ENCODE measurements around the gene GFOD1.
"Not testable (repeated sequence)": the region's sequence is repeated elsewhere in the genome, so short reads cannot be mapped to it uniquely, and the experiment has no call there.

Gene GFOD1

GRCh38 chr6:13348334-13349113 lies 138.9 kb downstream of the GFOD1 start:
- no peak for DNase-seq

DNA sequence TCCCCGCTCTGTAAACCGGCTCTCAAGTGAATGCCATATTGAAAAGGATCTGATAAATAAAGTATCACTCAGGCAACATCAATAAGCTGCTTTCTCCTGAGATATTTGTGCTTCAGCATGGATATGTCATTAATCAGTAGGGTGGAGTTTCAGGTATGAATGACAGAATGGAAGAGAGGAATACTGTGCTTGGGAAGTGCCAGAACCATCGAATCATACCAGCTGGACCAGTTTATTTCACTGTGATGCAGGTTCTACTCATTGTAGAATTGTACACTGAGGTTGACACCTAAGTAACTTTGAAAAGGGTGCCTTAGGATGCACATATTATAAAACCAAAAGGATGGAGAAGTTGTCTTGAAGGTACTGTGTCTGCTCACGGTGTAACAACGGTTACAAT lies 141.2 kb downstream of the GFOD1 start:
- no peak for DNase-seq

DNA sequence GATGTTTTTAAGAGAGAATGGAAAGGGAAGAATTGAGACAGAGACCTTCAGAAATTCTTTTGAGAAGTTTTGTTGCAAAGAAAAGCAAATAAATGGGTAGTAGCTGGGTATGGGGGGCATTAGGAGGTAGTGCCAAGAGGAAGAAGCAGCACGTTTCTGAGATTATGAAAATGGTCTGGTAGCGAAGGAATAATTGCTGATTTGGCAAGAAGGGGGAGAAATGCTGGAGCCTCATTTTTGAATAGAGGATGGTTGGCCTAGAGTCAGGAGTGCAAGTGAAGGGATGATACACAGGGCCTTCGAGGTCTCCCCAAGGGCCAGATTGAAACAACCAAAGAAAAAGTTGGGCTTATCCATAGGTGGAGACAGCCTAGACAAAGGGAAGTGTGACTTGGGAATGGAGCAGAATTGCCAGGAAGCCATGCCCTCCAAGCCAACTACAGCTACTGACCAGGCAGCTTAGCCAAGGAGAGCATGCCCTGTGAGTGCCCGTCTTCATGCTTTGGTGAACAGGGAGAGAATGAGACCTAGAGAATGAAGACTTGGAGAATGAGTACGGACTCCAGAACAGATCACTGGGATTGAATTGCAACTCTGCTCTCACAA lies 144.9 kb downstream of the GFOD1 start:
- DNase-seq, result no peak

GRCh38 chr6:13339863-13340630 lies 147.4 kb downstream of the GFOD1 start:
- DNase-seq, result no peak

DNA sequence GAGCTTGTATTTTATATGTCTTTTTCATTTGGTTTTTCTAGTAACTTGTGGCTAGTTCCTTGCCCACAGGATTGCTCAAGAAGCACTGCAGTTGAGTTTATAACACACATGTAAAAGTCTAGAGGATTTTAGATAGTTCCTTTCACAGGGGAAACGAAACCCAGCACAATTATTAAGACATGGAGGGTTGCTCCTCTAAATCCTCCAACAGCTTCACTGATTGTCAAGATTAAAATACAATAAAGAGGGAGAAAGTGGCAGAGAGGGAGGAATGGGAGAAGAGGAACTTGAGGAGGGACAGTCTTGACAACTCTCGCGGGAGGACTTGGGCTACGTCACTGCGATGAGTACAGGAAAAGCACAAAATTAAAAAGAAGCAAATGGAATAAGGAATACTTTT lies 149.4 kb downstream of the GFOD1 start:
- DNase-seq, result no peak

- peak; percentile 53 for DNase-seq
Measured at GRCh38 chr6:13336553-13336952, 150.8 kb downstream of the GFOD1 start.

DNA sequence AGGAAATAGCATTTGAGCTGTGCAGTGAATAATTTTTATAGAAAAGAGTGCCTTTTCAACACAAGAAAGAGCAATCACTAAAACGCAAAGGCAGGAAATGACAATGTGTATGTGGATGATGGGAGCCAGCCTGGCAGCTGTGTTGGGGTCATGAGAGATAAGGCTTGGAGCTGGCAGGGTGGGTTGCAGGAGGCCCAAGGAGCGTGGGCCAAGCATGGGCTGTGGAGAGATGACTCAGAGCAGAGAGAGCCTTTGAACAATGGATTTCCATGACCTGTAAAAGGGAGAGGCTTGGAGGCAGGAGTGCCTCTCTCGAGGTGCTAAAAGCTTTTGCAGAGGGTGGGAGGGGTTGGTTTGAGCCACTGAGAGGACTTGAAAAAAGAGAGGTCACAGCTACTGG lies 152.4 kb downstream of the GFOD1 start:
- DNase-seq, result no peak

DNA sequence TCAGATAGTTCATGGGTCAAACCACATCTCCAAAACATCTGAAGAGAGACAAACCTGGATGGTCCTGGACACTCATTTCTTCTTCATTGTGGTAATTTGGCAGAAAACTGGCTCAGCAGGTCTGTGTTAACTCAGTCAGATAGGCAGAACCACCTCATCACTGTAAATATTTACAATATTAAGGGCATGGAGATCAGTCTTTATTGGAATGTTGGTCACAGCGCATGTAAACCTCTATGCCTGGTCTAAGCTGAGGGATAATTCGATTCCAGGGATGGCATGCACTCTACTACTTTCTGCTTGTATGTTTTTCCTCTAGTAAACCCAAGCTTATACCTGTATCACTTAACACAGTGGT lies 155.1 kb downstream of the GFOD1 start:
- no peak for DNase-seq

DNA sequence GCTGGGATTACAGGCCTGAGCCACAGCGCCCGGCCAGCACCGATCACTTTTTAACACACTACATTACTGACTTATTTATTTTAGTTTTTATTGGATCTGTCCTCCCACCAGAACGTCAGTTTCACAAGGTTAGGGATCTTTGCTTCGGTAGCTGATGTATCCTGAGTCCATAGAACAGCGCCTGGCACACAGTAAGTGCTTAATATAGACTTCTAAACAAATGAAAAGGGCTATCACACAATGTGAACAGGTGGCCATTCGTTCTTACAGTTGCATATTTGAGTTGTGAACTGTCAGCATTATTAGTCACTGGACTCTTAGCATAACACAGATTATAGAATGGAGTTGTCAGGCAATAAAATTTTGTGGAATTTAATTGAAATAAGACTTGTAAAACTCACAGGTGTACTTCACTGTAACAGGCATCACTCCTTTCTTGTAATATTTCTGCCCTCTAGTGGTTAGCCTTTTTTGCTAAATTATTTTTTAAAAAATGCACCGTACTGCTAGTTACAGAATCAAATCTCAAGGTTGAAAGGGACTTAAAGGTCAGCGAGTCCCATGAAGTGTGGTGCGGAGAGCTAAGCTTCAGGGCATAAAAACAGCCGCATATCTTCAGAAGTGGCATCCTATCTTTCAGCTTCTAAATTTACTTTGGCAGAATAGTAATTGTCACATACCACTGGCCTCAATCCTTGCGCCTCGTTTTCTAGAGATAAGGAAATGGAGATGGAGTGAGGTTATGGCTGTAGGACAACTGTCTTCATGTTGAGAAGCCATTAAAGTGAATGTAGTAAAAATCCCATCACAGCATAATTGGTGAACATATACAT lies 155.7 kb downstream of the GFOD1 start:
- no peak for DNase-seq

DNA sequence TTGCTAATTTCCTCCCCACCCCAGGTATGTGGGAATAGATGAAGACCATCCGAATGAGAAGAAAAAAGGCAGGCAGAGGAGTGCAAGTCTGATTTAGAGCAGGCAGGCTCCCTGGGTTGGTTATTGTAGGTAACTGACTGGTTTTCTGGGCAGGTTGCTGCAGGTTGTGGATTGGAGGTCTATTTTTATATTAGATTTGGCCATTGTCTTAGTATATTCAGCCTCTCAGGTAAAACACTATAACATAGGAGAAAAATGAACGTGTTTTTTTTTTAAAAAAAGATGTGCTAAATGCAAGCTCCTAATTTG lies 158.6 kb downstream of the GFOD1 start:
- no peak for DNase-seq

- DNase-seq, result peak; percentile 91
Measured at GRCh38 chr6:13328076-13328874, 159.1 kb downstream of the GFOD1 start, which contains the start of gene TBC1D7. TBC1D7 (minus strand) TSS chr6:13328537; CDS start chr6:13326898, 1,639 bp downstream.

DNA sequence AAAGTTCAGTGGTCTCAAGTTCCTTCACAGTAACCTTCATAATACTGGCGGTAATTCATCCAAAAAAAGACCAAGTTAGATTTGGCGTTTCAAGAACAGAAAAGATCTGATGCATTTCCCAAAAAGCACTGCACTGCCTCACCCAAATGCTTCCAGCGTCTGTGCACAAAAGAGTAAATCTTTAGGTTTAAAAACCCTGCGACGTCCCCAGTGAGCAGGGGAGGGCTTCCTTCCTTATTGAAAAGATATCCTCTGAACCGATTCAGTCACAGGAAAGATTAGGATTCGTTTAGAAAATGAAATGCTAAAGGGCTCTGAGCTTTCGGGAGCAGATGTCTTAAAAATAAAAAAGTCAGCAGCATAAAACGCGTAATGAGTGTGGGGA lies 159.7 kb downstream of the GFOD1 start:
- DNase-seq, result no peak

- DNase-seq, result not testable (repeated sequence)
Measured at GRCh38 chr6:13326031-13326586, 161.3 kb downstream of the GFOD1 start.

- DNase-seq, result no peak
Measured at GRCh38 chr6:13319891-13320564, 167.4 kb downstream of the GFOD1 start.

DNA sequence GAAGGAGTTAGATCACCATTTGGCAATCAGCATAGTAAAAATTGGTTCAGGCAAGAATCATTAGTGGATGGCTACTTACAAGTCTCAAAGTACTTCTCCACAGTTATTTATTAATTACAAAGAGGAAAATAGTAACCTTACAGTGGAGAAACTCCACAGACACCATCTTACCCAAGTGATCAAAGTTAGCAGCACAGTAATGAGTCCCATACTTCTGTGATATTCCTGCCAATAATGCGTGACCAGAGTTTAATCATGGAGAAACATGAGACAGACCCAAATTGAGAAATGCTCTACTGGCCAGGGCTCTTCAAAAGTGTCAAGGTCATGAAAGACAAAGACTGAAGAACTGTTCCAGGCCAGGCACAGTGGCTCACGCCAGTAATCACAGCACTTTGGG lies 168.6 kb downstream of the GFOD1 start:
- no peak for DNase-seq

DNA sequence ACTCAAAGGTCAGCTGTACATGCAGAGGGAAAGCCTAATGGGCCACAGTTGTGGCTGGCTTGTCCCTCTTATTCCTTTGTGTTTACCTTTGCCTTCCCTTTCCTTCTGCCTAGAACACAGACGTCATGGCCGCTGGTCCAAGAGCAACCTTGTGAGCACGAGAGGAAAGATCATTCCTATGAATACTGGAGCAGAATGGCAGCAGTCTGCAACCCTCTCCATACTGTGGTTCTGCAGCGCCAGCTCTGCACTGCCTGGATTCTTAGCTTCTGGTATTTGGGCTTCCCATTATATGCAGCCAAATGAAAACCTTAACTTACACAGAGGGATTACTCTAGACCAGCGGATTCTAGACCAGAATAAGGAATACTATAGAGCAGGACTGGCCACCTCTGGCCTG lies 171.5 kb downstream of the GFOD1 start:
- no peak for DNase-seq

GRCh38 chr6:13314806-13315205 lies 172.6 kb downstream of the GFOD1 start:
- no peak for DNase-seq

GRCh38 chr6:13311155-13311554 lies 176.2 kb downstream of the GFOD1 start:
- DNase-seq, result no peak

GRCh38 chr6:13308332-13308731 lies 179.1 kb downstream of the GFOD1 start:
- DNase-seq, result no peak

Measured in activated effector memory CD4-positive, alpha-beta T cell treated with Interleukin-2 at 50 U/mL for 16 hours (primary cell).